Keratinocyte (primary cell): Measurements from ENCODE around the gene CACNA2D4.

Experiments used
- CTCF ChIP-seq, 3 experiments: IDR thresholded peaks in 1 of 3; conservative IDR thresholded peaks in 1 of 3; optimal IDR thresholded peaks in 1 of 3; 2 replicates in 2 of 3; 3 replicates in 1 of 3; pipeline versions ENCODE3 to v1.5.1; 2011; ENCODE audit warnings: low read length in 3 of 3, mild to moderate bottlenecking in 3 of 3, moderate library complexity in 2 of 3, control low read depth in 1 of 3, inconsistent platforms in 1 of 3; ENCODE audit not compliant: insufficient read depth in 2 of 3; ENCODE audit errors: extremely low read depth in 1 of 3
- EZH2 ChIP-seq: IDR thresholded peaks from one replicate; pipeline ENCODE4 v1.6.1; 2012; ENCODE audit warnings: inconsistent platforms, mild to moderate bottlenecking, low read length, moderate library complexity

- TF ChIP-seq CTCF (optimal IDR thresholded peaks at IDR 0.05 in 1 of 3, IDR thresholded peaks at IDR 0.05 in 1 of 3, conservative IDR thresholded peaks at IDR 0.05 in 1 of 3; ENCODE audit: extremely low read depth in 1 of 3, insufficient read depth in 2 of 3, low read length in 3 of 3) (no peak), EZH2 (no peak)
Observed at GRCh38 chr12:1760566-1761382, 157.7 kb downstream of the CACNA2D4 start.
